SU-DHL-6 (cell line): ENCODE results near the gene TMEM260.
"Not testable (repeated sequence)": the region's sequence is repeated elsewhere in the genome, so short reads cannot be mapped to it uniquely, and the experiment has no call there.

ENCODE experiments used
- H2AFZ ChIP-seq: fragments of 200-600 bp; sonication (generic); 2 replicates; pipeline ENCODE4 v1.6.1; 2014; ENCODE audit warnings: low read depth, mild to moderate bottlenecking, moderate library complexity, mixed read lengths, antibody characterized with exemption, low read length; ENCODE audit not compliant: severe bottlenecking
- H3F3A ChIP-seq: fragments of 200-600 bp; shearing (Covaris generic); 2 replicates; pipeline ENCODE4 v1.6.0; 2016; ENCODE audit warnings: antibody characterized with exemption, mild to moderate bottlenecking; ENCODE audit not compliant: insufficient read depth
- H3K27ac ChIP-seq: fragments of 200-600 bp; sonication (generic); 2 replicates; pipeline ENCODE4 v1.5.1; 2016; ENCODE audit warnings: low read depth, mild to moderate bottlenecking, low read length, moderate library complexity, mixed read lengths
- H3K27me3 ChIP-seq: fragments of 200-600 bp; sonication (generic), shearing (Covaris generic); 2 replicates; pipeline ENCODE4 v1.6.0; 2014; ENCODE audit warnings: mild to moderate bottlenecking, low read length
- H3K36me3 ChIP-seq: fragments of 200-600 bp; sonication (generic); 2 replicates; pipeline ENCODE4 v1.6.1; 2014; ENCODE audit warnings: mild to moderate bottlenecking, low read length, mixed read lengths
- H3K4me2 ChIP-seq: fragments of 300-600, 200-600 bp; shearing (Covaris generic), sonication (generic); 2 replicates; pipeline ENCODE4 v1.6.0; 2014; ENCODE audit warnings: low read length, low read depth, mild to moderate bottlenecking; ENCODE audit not compliant: poor library complexity, severe bottlenecking
- H3K4me3 ChIP-seq: fragments of 200-600 bp; sonication (generic); 2 replicates; pipeline ENCODE4 v1.5.1; 2014; ENCODE audit warnings: antibody characterized with exemption, low read length, mild to moderate bottlenecking, mixed read lengths; ENCODE audit not compliant: insufficient read depth, poor library complexity, severe bottlenecking
- H3K79me2 ChIP-seq: fragments of 200-600 bp; sonication (generic); 2 replicates; pipeline ENCODE4 v1.6.1; 2014; ENCODE audit warnings: mild to moderate bottlenecking, low read length, moderate library complexity; ENCODE audit not compliant: insufficient read depth
- H3K9ac ChIP-seq: fragments of 200-600 bp; sonication (generic); 2 replicates; pipeline ENCODE4 v1.7.0; 2014; ENCODE audit warnings: mild to moderate bottlenecking, low read length
- H3K9me2 ChIP-seq: fragments of 200-600 bp; sonication (generic); replicated peaks from 2 replicates; pipeline ENCODE4 v1.6.1; 2014; ENCODE audit warnings: low read length; ENCODE audit not compliant: insufficient read depth
- H3K9me3 ChIP-seq: fragments of 200-600 bp; sonication (generic); 2 replicates; pipeline ENCODE4 v1.6.1; 2014; ENCODE audit warnings: low read length, mixed read lengths; ENCODE audit not compliant: insufficient read depth
- H4K20me1 ChIP-seq: fragments of 200-600 bp; sonication (generic); 2 replicates; pipeline ENCODE4 v1.6.1; 2014; ENCODE audit warnings: low read depth, mild to moderate bottlenecking, antibody characterized with exemption, low read length, moderate library complexity, mixed read lengths
- CTCF ChIP-seq: fragments of 200-600 bp; sonication (generic); IDR thresholded peaks from one replicate; pipeline ENCODE4 v1.5.1; 2017; ENCODE audit warnings: antibody characterized with exemption, mild to moderate bottlenecking, low read length, moderate library complexity; ENCODE audit not compliant: insufficient read depth, poor library complexity, severe bottlenecking
- EZH2phosphoT487 ChIP-seq: fragments of 200-600 bp; sonication (generic), shearing (Covaris generic); conservative IDR thresholded peaks from 2 replicates; pipeline ENCODE4 v1.6.1; 2018; ENCODE audit warnings: mild to moderate bottlenecking, antibody characterized with exemption, low read length, moderate library complexity, mixed read lengths

TMEM260 gene

DNA sequence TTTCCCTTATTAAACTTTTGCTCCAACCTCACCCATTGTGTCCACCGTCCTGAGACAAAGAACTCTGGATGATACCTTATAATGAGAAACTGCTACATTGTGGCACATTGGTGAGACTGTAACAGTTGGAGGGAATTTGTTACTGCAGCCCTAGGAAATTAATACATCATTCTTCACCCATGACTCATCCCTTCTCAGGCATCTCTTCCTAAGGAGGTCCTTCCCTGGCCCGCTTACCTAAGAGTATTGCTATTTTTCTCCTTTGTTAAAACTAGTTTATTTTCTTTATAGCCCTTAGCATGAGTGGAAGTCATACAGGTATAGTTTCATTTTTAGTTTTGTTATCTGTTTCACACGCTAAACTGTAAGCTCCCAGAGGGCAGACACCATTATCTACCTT is 87.1 kb downstream of the TMEM260 start:
- Histone ChIP-seq H3K9me3 (no peaks in the 10 kb centered on the region), H2AFZ (no peak overlapping the region), H3K79me2 (no peaks in the 10 kb centered on the region), H3K27ac (no peak overlapping the region), H4K20me1 (no peaks in the 10 kb centered on the region), H3K4me3 (no peak overlapping the region), H3K4me2 (no peak overlapping the region), H3K27me3 (no peaks in the 10 kb centered on the region), H3F3A (no peaks in the 10 kb centered on the region), H3K36me3 (no peaks in the 10 kb centered on the region), H3K9me2 (no peaks in the 10 kb centered on the region), H3K9ac (no peak overlapping the region)
- TF ChIP-seq EZH2phosphoT487, result no peak
- no peak for TF ChIP-seq CTCF

DNA sequence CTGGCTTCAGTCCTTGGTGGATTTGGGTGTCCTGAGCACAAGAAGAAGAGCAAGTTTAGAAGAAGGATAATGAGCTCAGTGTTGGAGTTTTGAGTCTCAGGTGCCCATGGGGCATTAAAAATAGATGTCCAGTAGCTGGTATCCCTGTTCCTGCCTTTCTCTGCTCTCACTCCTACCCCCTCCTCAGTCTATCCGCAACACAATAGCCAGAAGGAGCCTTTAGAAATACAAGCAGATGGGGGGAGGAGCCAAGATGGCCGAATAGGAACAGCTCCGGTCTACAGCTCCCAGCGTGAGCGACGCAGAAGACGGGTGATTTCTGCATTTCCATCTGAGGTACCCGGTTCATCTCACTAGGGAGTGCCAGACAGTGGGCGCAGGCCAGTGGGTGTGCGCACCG is 87.7 kb downstream of the TMEM260 start:
- H3K79me2 ChIP-seq, H3F3A ChIP-seq, H3K36me3 ChIP-seq, H3K4me3 ChIP-seq, H4K20me1 ChIP-seq, H3K9ac ChIP-seq, H2AFZ ChIP-seq, H3K9me3 ChIP-seq, H3K27me3 ChIP-seq, H3K27ac ChIP-seq, H3K4me2 ChIP-seq, H3K9me2 ChIP-seq: not testable (repeated sequence)

GRCh38 chr14:56676042-56676441 is 96.4 kb downstream of the TMEM260 start:
- Histone ChIP-seq H3F3A (no peaks in the 10 kb centered on the region), H3K4me2 (no peak overlapping the region), H3K9ac (no peak overlapping the region), H3K9me2 (no peaks in the 10 kb centered on the region), H3K27ac (no peak overlapping the region), H3K36me3 (no peaks in the 10 kb centered on the region), H3K27me3 (no peaks in the 10 kb centered on the region), H3K9me3 (no peaks in the 10 kb centered on the region), H4K20me1 (no peaks in the 10 kb centered on the region), H3K4me3 (no peak overlapping the region), H2AFZ (no peak overlapping the region), H3K79me2 (no peaks in the 10 kb centered on the region)
- no peak for TF ChIP-seq CTCF
- TF ChIP-seq EZH2phosphoT487, result no peak

- no peak overlapping the region for H3K27ac ChIP-seq
- H3K4me3 ChIP-seq, result no peak overlapping the region
- no peak overlapping the region for H3K9ac ChIP-seq
- H3K36me3 ChIP-seq, result no peaks in the 10 kb centered on the region
- no peaks in the 10 kb centered on the region for H4K20me1 ChIP-seq
- no peak for TF ChIP-seq EZH2phosphoT487
- no peak for TF ChIP-seq CTCF
- no peaks in the 10 kb centered on the region for H3K79me2 ChIP-seq
- H3K9me2 ChIP-seq, result no peaks in the 10 kb centered on the region
- no peak overlapping the region for H2AFZ ChIP-seq
- no peaks in the 10 kb centered on the region for H3K27me3 ChIP-seq
- no peaks in the 10 kb centered on the region for H3K9me3 ChIP-seq
- H3K4me2 ChIP-seq, result no peak overlapping the region
- H3F3A ChIP-seq, result no peaks in the 10 kb centered on the region
Observed at GRCh38 chr14:56678838-56679237, 99.2 kb downstream of the TMEM260 start.
